Measurements from ENCODE around the gene ADGRL1.

Gene ADGRL1

GRCh38 chr19:14103310-14103709 lies 102.7 kb downstream of the ADGRL1 start:
- no peak for TF ChIP-seq CTCF (IDR thresholded peaks at IDR 0.05; ENCODE audit: poor library complexity, severe bottlenecking)
- H3K27ac ChIP-seq (ENCODE audit: poor library complexity, severe bottlenecking) = no peak overlapping the region
- H3K27me3 ChIP-seq (ENCODE audit: insufficient read depth, poor library complexity, severe bottlenecking) = no peaks in the 10 kb centered on the region
- ATAC-seq (ENCODE audit: low read depth) (no peak), DNase-seq (ENCODE audit: low spot score) (no peak)
- no peak overlapping the region for H3K4me3 ChIP-seq (ENCODE audit: severe bottlenecking)
- H3K36me3 ChIP-seq (ENCODE audit: low read depth) = peaks cover 28% of the 10 kb centered on the region
- no peaks in the 10 kb centered on the region for H3K9me3 ChIP-seq (ENCODE audit: severe bottlenecking)
- no peaks in the 10 kb centered on the region for H3K4me1 ChIP-seq (ENCODE audit: insufficient read depth, poor library complexity, severe bottlenecking)

GRCh38 chr19:14102756-14103155 lies 103.2 kb downstream of the ADGRL1 start:
- no peak for ATAC-seq (ENCODE audit: low read depth)
- H3K4me3 ChIP-seq (ENCODE audit: severe bottlenecking) = no peak overlapping the region
- no peaks in the 10 kb centered on the region for H3K4me1 ChIP-seq (ENCODE audit: insufficient read depth, poor library complexity, severe bottlenecking)
- H3K9me3 ChIP-seq (ENCODE audit: severe bottlenecking) = no peaks in the 10 kb centered on the region
- H3K27me3 ChIP-seq (ENCODE audit: insufficient read depth, poor library complexity, severe bottlenecking) = no peaks in the 10 kb centered on the region
- H3K27ac ChIP-seq (ENCODE audit: poor library complexity, severe bottlenecking) = no peak overlapping the region
- DNase-seq (ENCODE audit: low spot score) = no peak
- H3K36me3 ChIP-seq (ENCODE audit: low read depth) = peaks cover 28% of the 10 kb centered on the region
- no peak for TF ChIP-seq CTCF (IDR thresholded peaks at IDR 0.05; ENCODE audit: poor library complexity, severe bottlenecking)

- Histone ChIP-seq H3K36me3 (ENCODE audit: low read depth) (peaks cover 28% of the 10 kb centered on the region), H3K27me3 (ENCODE audit: insufficient read depth, poor library complexity, severe bottlenecking) (no peaks in the 10 kb centered on the region), H3K4me1 (ENCODE audit: insufficient read depth, poor library complexity, severe bottlenecking) (no peaks in the 10 kb centered on the region), H3K9me3 (ENCODE audit: severe bottlenecking) (no peaks in the 10 kb centered on the region), H3K4me3 (ENCODE audit: severe bottlenecking) (no peak overlapping the region), H3K27ac (ENCODE audit: poor library complexity, severe bottlenecking) (no peak overlapping the region)
- ATAC-seq (ENCODE audit: low read depth) = no peak
- no peak for DNase-seq (ENCODE audit: low spot score)
- TF ChIP-seq CTCF (IDR thresholded peaks at IDR 0.05; ENCODE audit: poor library complexity, severe bottlenecking) = no peak
Measured at GRCh38 chr19:14102102-14102696, 103.8 kb downstream of the ADGRL1 start.

- Histone ChIP-seq H3K4me1 (ENCODE audit: insufficient read depth, poor library complexity, severe bottlenecking) (no peaks in the 10 kb centered on the region), H3K9me3 (ENCODE audit: severe bottlenecking) (no peaks in the 10 kb centered on the region), H3K27ac (ENCODE audit: poor library complexity, severe bottlenecking) (no peak overlapping the region), H3K36me3 (ENCODE audit: low read depth) (peaks cover 30% of the 10 kb centered on the region), H3K4me3 (ENCODE audit: severe bottlenecking) (no peak overlapping the region), H3K27me3 (ENCODE audit: insufficient read depth, poor library complexity, severe bottlenecking) (no peaks in the 10 kb centered on the region)
- no peak for TF ChIP-seq CTCF (IDR thresholded peaks at IDR 0.05; ENCODE audit: poor library complexity, severe bottlenecking)
- DNase-seq (ENCODE audit: low spot score) (no peak), ATAC-seq (ENCODE audit: low read depth) (no peak)
Measured at GRCh38 chr19:14101003-14101545, 104.9 kb downstream of the ADGRL1 start.
